Mucosa of rectum (tissue), 2 donors: ENCODE measurements around the gene GNAO1.

Experiments used
- H3K27ac ChIP-seq, 2 donors: one replicate each; pipeline ENCODE4 v1.7.0; 2013; ENCODE audit warnings: inconsistent platforms in 2 of 2, low read depth in 2 of 2, low read length in 2 of 2
- H3K27me3 ChIP-seq, 2 donors: one replicate each; pipeline ENCODE4 v1.7.0; 2013; ENCODE audit warnings: low read length in 2 of 2; ENCODE audit not compliant: control insufficient read depth in 2 of 2, insufficient read depth in 2 of 2
- H3K36me3 ChIP-seq, 2 donors: one replicate each; pipeline ENCODE4 v1.7.0; 2013; ENCODE audit warnings: low read length in 2 of 2; ENCODE audit not compliant: control insufficient read depth in 2 of 2, insufficient read depth in 2 of 2
- H3K4me1 ChIP-seq, 2 donors: one replicate each; pipeline ENCODE4 v1.7.0; 2013; ENCODE audit warnings: low read length in 2 of 2, mild to moderate bottlenecking in 1 of 2; ENCODE audit not compliant: control insufficient read depth in 2 of 2, insufficient read depth in 2 of 2
- H3K4me3 ChIP-seq, 2 donors: one replicate each; pipeline ENCODE4 v1.7.0; 2013; ENCODE audit warnings: low read length in 2 of 2
- H3K9ac ChIP-seq, 2 donors: one replicate each; pipeline ENCODE4 v1.7.0; 2013; ENCODE audit warnings: low read length in 2 of 2, low read depth in 1 of 2, mild to moderate bottlenecking in 1 of 2
- H3K9me3 ChIP-seq, 2 donors: one replicate each; pipeline ENCODE4 v1.7.0; 2013; ENCODE audit warnings: low read length in 2 of 2; ENCODE audit not compliant: control insufficient read depth in 2 of 2
- donor health status: healthy.
- donor health status: Normal muscosa, but diverticular disease.

The GNAO1 gene

DNA sequence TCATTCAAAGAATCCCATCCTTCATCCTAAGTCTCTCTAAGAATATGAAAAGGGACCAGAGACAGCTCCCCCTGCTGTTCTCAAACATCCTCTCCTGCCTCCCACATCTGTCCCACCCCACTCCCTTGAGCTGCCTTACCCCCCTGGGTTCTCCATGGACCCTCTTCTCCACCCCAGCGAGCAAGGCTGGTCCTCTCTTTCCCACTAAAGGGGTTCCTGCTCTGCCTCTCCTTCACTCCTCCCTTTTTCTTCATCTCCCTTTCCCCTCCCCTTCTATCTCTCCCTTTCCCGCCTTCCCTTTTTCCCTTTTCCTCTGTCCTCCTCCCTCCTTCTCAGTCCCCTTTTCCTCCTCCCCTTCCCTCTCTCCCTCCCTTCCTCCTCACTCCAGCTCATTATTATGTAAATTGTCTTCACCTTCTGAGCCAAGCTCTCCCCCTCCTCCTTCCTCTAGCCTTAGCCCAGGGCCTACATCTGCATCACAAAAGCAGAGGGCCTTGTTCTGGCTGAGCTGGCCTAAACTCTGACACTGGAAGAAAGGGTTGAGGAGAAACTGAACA is 90.0 kb downstream of the GNAO1 start:
- H3K4me3 ChIP-seq: no peak overlapping the region
- H3K27me3 ChIP-seq: no peaks in the 10 kb centered on the region
- H3K4me1 ChIP-seq: peaks cover 0 to 2% of the 10 kb centered on the region in 2 donors
- H3K9me3 ChIP-seq: no peaks in the 10 kb centered on the region
- no peaks in the 10 kb centered on the region for H3K36me3 ChIP-seq
- H3K9ac ChIP-seq: no peak overlapping the region
- H3K27ac ChIP-seq: no peak overlapping the region

DNA sequence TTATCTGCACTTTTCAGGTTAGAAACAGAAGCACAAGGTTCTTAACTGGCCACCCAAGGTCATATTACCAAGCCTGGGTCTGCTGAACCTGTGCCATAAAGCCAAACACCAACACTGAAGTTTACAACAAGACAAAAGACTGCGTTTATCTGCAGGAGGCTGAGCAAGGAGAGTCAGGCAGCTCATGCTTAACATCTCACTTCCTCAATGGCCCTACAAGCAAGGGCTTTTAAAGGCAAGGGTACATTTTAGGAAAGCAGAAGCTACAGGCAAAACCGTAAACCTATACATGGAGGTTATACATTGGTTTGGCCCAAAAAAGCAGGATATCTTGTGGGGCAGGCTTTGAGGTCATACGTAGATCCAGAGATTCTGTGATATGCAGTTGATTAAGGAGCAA is 91.2 kb downstream of the GNAO1 start:
- H3K4me3 ChIP-seq: no peak overlapping the region
- no peak overlapping the region for H3K9ac ChIP-seq
- no peaks in the 10 kb centered on the region for H3K36me3 ChIP-seq
- no peaks in the 10 kb centered on the region for H3K9me3 ChIP-seq
- H3K4me1 ChIP-seq: no peaks in the 10 kb centered on the region
- H3K27ac ChIP-seq: no peak overlapping the region
- H3K27me3 ChIP-seq: no peaks in the 10 kb centered on the region

GRCh38 chr16:56284521-56284920 is 93.2 kb downstream of the GNAO1 start:
- H3K9ac ChIP-seq: no peak overlapping the region
- no peak overlapping the region for H3K27ac ChIP-seq
- H3K36me3 ChIP-seq: no peaks in the 10 kb centered on the region
- H3K9me3 ChIP-seq: no peaks in the 10 kb centered on the region
- no peak overlapping the region for H3K4me3 ChIP-seq
- H3K27me3 ChIP-seq: no peaks in the 10 kb centered on the region
- H3K4me1 ChIP-seq: no peaks in the 10 kb centered on the region

DNA sequence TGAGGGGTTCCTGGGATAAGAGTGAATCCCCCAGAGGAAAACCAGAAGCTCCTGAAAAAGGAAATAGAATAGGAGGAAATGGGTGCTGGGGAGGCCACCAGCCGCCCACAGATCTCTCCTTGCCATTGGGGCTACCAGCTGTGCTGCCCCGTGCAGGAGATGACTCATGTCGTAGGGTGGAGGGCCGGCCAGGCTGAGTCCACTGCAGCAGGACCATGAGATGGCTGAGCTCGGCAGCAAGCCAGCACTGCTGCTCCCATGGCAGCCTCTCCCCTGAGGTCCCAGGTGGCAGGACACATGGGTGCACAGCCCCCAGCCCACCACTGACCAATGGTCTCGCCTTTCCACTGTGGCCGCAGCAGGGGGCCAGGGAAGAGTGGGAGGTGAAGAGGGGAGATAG is 95.5 kb downstream of the GNAO1 start:
- no peak overlapping the region for H3K4me3 ChIP-seq
- H3K4me1 ChIP-seq: no peaks in the 10 kb centered on the region
- no peaks in the 10 kb centered on the region for H3K9me3 ChIP-seq
- no peak overlapping the region for H3K27ac ChIP-seq
- H3K9ac ChIP-seq: no peak overlapping the region
- no peaks in the 10 kb centered on the region for H3K36me3 ChIP-seq
- H3K27me3 ChIP-seq: no peaks in the 10 kb centered on the region

GRCh38 chr16:56288019-56288418 is 96.7 kb downstream of the GNAO1 start:
- H3K9me3 ChIP-seq: no peaks in the 10 kb centered on the region
- H3K9ac ChIP-seq: no peak overlapping the region
- no peaks in the 10 kb centered on the region for H3K36me3 ChIP-seq
- no peaks in the 10 kb centered on the region for H3K4me1 ChIP-seq
- H3K27me3 ChIP-seq: no peaks in the 10 kb centered on the region
- no peak overlapping the region for H3K27ac ChIP-seq
- no peak overlapping the region for H3K4me3 ChIP-seq

DNA sequence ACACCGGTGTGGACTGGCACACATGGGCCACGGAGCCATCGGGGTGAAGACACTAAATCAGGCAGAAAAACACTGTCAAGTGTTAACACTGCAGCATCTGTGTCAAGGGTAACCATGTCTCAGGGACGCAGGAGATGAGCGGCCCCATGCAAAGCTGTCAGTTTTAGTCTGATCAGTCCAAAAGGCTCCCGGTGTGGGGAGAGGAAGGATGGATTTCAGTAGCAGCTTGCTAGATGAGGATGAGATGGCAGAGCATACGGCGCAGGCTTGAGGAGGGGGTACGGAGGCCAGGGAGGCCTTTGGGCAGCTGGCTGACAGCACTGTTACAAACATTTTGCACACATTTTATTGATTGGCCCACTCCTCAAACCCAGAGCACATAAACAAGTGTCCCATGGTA is 98.1 kb downstream of the GNAO1 start:
- H3K27ac ChIP-seq: no peak overlapping the region
- H3K9ac ChIP-seq: no peak overlapping the region

DNA sequence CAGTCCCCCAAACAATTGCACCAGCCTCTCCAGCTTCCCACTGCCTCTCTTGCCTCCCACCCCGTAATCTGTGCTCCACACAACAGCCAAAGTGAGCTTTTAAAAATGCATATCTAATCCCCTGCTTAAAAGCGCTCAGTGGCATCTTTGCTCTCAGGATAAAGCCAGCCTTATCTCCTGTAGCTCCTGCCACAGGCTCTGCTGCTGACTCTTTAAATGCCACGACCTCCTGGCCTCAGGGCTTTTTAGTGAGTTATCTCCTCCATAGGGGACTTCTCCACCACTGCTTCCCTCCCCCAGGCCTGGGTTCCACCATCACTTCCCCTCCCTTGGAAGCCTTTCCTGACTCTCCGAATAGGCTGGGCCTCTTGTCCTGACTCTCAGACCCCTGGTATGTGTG is 98.6 kb downstream of the GNAO1 start:
- no peaks in the 10 kb centered on the region for H3K4me1 ChIP-seq
- H3K36me3 ChIP-seq: no peaks in the 10 kb centered on the region
- H3K9me3 ChIP-seq: no peaks in the 10 kb centered on the region
- H3K27ac ChIP-seq: no peak overlapping the region
- H3K27me3 ChIP-seq: no peaks in the 10 kb centered on the region
- no peak overlapping the region for H3K9ac ChIP-seq
- no peak overlapping the region for H3K4me3 ChIP-seq

More for the DNA sequence above, 98.1 kb downstream of the GNAO1 start:
- H3K36me3 ChIP-seq: no peaks in the 10 kb centered on the region
- H3K4me1 ChIP-seq: no peaks in the 10 kb centered on the region
- H3K27me3 ChIP-seq: no peaks in the 10 kb centered on the region
- no peaks in the 10 kb centered on the region for H3K9me3 ChIP-seq
- no peak overlapping the region for H3K4me3 ChIP-seq

DNA sequence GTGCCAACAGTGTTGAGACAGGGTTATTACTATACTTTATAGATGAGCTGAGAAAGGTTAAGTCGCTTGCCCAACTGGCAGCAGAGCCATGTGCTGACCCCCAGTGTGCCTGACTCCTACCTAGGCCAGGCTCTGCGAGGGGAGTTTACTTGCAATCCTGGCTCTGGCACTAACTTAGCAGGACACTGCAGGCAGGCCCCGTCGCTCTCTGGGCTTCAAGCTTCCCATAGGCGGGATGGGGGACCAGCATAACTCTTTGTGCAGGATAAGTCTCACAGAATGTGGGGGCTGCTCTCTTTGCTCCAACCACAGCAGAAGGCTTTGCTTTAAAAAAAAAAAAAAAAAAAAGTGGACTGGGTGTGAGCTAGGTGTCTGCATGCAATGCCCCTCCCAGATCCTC is 102.7 kb downstream of the GNAO1 start:
- no peak overlapping the region for H3K27ac ChIP-seq
- H3K9ac ChIP-seq: no peak overlapping the region
- no peaks in the 10 kb centered on the region for H3K27me3 ChIP-seq
- no peak overlapping the region for H3K4me3 ChIP-seq
- no peaks in the 10 kb centered on the region for H3K9me3 ChIP-seq
- H3K4me1 ChIP-seq: no peaks in the 10 kb centered on the region
- H3K36me3 ChIP-seq: no peaks in the 10 kb centered on the region

- Histone ChIP-seq H3K27ac (no peak overlapping the region), H3K4me3 (no peak overlapping the region), H3K27me3 (no peaks in the 10 kb centered on the region), H3K36me3 (no peaks in the 10 kb centered on the region), H3K9ac (no peak overlapping the region), H3K9me3 (no peaks in the 10 kb centered on the region), H3K4me1 (no peaks in the 10 kb centered on the region)
These were observed 103.3 kb downstream of the GNAO1 start for GRCh38 chr16:56294579-56294978.

GRCh38 chr16:56295059-56295665 is 103.9 kb downstream of the GNAO1 start:
- no peaks in the 10 kb centered on the region for H3K4me1 ChIP-seq
- H3K4me3 ChIP-seq: no peak overlapping the region
- no peaks in the 10 kb centered on the region for H3K27me3 ChIP-seq
- no peaks in the 10 kb centered on the region for H3K36me3 ChIP-seq
- no peaks in the 10 kb centered on the region for H3K9me3 ChIP-seq
- H3K9ac ChIP-seq: no peak overlapping the region
- H3K27ac ChIP-seq: no peak overlapping the region
